Measurements from ENCODE around the gene AGFG1.

Gene AGFG1

GRCh38 chr2:227430639-227431038, 41.3 kb upstream of the AGFG1 start:
- ATAC-seq: no peak
- TF ChIP-seq POU6F1 (CRISPR knock-in tag; IDR thresholded peaks at IDR 0.05; ENCODE audit: borderline replicate concordance, low read depth): no peak
- TF ChIP-seq CSRNP3 (CRISPR knock-in tag; IDR thresholded peaks at IDR 0.05): no peak
- TF ChIP-seq ESRRG (CRISPR knock-in tag; IDR thresholded peaks at IDR 0.05): no peak
- TF ChIP-seq GLIS3 (CRISPR knock-in tag; IDR thresholded peaks at IDR 0.05): no peak
- TF ChIP-seq TCF4 (CRISPR knock-in tag; IDR thresholded peaks at IDR 0.05; ENCODE audit: borderline replicate concordance): no peak
- TF ChIP-seq OSR1 (CRISPR knock-in tag; IDR thresholded peaks at IDR 0.05): no peak
- TF ChIP-seq ARNTL (CRISPR knock-in tag; IDR thresholded peaks at IDR 0.05; ENCODE audit: borderline replicate concordance, low read depth): no peak
- TF ChIP-seq ZNF8 (CRISPR knock-in tag; IDR thresholded peaks at IDR 0.05): no peak
- no peak for TF ChIP-seq PATZ1 (CRISPR knock-in tag; IDR thresholded peaks at IDR 0.05; ENCODE audit: borderline replicate concordance)
- TF ChIP-seq TOX (CRISPR knock-in tag; IDR thresholded peaks at IDR 0.05; ENCODE audit: borderline replicate concordance): no peak
- no peak for TF ChIP-seq SNAI2 (CRISPR knock-in tag; IDR thresholded peaks at IDR 0.05)
- no peak for TF ChIP-seq ZFP3 (CRISPR knock-in tag; IDR thresholded peaks at IDR 0.05)

GRCh38 chr2:227433171-227433570, 38.8 kb upstream of the AGFG1 start:
- ATAC-seq: no peak
- TF ChIP-seq POU6F1 (CRISPR knock-in tag; IDR thresholded peaks at IDR 0.05; ENCODE audit: borderline replicate concordance, low read depth) (no peak), BACH2 (CRISPR knock-in tag; IDR thresholded peaks at IDR 0.05; ENCODE audit: borderline replicate concordance) (no peak), TCF4 (CRISPR knock-in tag; IDR thresholded peaks at IDR 0.05; ENCODE audit: borderline replicate concordance) (no peak), ISL1 (CRISPR knock-in tag; IDR thresholded peaks at IDR 0.05) (no peak), ZFP3 (CRISPR knock-in tag; IDR thresholded peaks at IDR 0.05) (no peak), PPARA (CRISPR knock-in tag; IDR thresholded peaks at IDR 0.05; ENCODE audit: borderline replicate concordance) (no peak), TOX (CRISPR knock-in tag; IDR thresholded peaks at IDR 0.05; ENCODE audit: borderline replicate concordance) (no peak), OSR1 (CRISPR knock-in tag; IDR thresholded peaks at IDR 0.05) (no peak), ZNF70 (CRISPR knock-in tag; IDR thresholded peaks at IDR 0.05) (no peak), ESRRG (CRISPR knock-in tag; IDR thresholded peaks at IDR 0.05) (no peak), ZNF8 (CRISPR knock-in tag; IDR thresholded peaks at IDR 0.05) (no peak), SNAI2 (CRISPR knock-in tag; IDR thresholded peaks at IDR 0.05) (no peak)

- TF ChIP-seq ZFP30 (CRISPR knock-in tag; IDR thresholded peaks at IDR 0.05): no peak
- TF ChIP-seq ZNF565 (CRISPR knock-in tag; conservative IDR thresholded peaks at IDR 0.05; ENCODE audit: low read depth): no peak
- no peak for TF ChIP-seq PATZ1 (CRISPR knock-in tag; IDR thresholded peaks at IDR 0.05; ENCODE audit: borderline replicate concordance)
- TF ChIP-seq ESRRG (CRISPR knock-in tag; IDR thresholded peaks at IDR 0.05): no peak
- TF ChIP-seq RARB (CRISPR knock-in tag; IDR thresholded peaks at IDR 0.05): no peak
- TF ChIP-seq OSR1 (CRISPR knock-in tag; IDR thresholded peaks at IDR 0.05): no peak
- TF ChIP-seq SNAI2 (CRISPR knock-in tag; IDR thresholded peaks at IDR 0.05): no peak
- TF ChIP-seq CREB5 (CRISPR knock-in tag; IDR thresholded peaks at IDR 0.05; ENCODE audit: low read depth): no peak
- TF ChIP-seq PPARA (CRISPR knock-in tag; IDR thresholded peaks at IDR 0.05; ENCODE audit: borderline replicate concordance): no peak
- no peak for ATAC-seq
Observed at GRCh38 chr2:227436436-227437174, 35.4 kb upstream of the AGFG1 start.
